CD4-positive, alpha-beta T cell treated with Interferon alpha-2 for 1 hour (primary cell): ENCODE data around the gene LEF1.

ENCODE experiments used
- DNase-seq, 2 donors: peaks; one replicate each; pipeline ENCODE4 v3.0.0-alpha.2; 2020 to 2022

LEF1 gene

GRCh38 chr4:108168671-108169523 lies at the start of gene LEF1:
TSS of gene LEF1 (minus strand) at chr4:108168932. CDS start at chr4:108167767, 1,165 bp downstream.
- DNase-seq = peak; percentile 62 to 67

- no peak for DNase-seq
Observed at GRCh38 chr4:108216510-108216909, 47.8 kb upstream of the LEF1 start.

GRCh38 chr4:108215055-108215454 lies 46.3 kb upstream of the LEF1 start:
- DNase-seq = no peak

GRCh38 chr4:108213723-108214122 lies 45.0 kb upstream of the LEF1 start:
- DNase-seq = no peak

- no peak for DNase-seq
Observed at GRCh38 chr4:108213308-108213707, 44.6 kb upstream of the LEF1 start.

DNA sequence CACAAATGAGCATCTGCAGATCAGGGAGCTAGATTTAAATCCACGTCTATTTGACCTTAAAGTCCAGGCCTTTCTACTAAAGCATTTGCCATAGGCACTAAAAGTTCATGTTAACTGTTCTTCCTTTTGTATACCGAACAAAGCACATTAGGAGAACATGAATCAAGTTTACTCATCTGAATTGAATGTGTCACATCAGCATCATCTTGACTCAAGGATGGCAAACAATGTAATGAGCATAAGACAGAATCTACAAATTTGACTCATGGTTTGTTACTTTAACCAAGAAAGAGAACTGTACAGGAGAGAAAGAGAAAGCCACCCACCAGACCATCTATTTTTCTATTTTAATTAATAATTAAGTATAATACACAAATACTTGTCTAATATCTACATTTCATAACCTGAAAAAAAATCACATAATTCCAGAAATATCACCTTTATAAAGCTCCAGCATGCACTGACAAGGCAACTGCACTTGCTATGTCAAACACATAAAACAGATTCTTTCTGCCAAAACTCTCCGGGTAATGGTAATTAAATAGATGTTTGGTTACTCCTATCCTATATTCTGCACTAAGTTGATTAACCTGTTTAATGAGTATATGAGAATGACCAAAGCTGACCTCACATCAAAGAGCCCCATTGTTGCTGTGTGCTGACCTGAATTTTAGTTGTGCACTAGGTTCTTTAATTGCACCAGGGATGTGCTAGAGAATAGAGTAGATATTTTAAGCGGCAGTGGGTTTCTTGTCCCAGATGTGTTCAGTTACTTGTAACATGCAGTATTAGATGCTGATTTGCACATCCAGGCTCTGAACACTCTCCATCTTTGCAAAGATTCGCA lies 42.5 kb upstream of the LEF1 start:
- no peak for DNase-seq

DNA sequence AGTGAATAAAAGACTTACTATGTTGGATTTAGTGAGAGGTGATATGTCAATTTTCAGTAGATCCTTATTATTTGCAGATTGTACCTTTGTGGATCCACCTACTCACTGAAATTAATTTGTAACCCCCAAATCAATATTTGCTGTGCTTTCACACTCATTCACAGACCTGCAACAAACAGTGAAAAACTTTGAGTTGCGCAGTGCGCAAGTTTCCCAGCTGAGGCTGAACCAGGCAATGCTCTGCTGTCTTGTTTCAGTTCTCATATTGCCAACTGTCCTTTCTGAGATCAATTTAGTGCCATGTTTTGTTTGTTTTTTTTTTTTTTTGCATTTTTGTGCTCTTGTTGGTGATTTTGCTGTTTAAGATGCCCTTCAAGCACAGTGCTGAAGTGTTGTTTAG lies 40.8 kb upstream of the LEF1 start:
- no peak for DNase-seq

GRCh38 chr4:108205859-108206258 lies 37.1 kb upstream of the LEF1 start:
- DNase-seq = no peak

DNA sequence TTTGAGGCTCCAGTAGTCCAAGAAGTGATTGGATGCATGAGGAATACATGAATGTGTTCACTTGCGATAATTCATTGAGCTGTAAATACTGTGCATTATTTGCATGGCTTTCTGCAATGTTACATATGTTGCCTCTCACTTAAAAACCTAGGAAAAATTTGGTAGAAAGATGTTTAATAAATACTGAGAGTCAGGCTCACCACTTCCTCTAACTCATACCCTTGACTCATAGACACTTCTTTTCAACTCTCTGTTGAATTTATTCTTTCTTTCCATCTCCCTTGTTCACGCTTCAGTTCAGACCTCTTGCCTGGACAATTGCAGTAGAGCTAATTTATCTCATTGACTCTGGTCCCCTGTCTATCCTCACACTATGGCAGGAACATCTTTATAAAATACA lies 35.8 kb upstream of the LEF1 start:
- DNase-seq = no peak

DNA sequence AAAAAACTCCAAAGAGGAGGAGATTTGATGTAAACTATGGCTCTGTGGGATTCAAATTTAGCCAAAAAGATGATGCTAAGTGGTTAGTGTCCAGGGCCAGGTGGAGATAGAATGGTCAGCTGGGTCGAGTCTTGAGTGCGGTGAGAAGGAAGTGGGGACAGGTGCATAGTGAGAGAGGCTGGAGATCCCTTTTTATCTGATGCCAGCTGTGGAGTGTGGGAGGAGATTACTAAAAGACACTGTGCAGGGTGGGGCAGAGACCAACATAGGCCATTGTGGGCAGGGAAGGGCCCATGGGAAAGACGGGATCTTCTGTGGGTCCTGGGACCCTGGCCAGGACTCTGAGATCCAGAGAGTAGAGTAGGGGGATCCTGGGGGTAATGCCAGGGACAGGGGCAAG lies 34.6 kb upstream of the LEF1 start:
- DNase-seq = no peak

- DNase-seq = no peak
Observed at GRCh38 chr4:108201774-108202173, 33.0 kb upstream of the LEF1 start.

DNA sequence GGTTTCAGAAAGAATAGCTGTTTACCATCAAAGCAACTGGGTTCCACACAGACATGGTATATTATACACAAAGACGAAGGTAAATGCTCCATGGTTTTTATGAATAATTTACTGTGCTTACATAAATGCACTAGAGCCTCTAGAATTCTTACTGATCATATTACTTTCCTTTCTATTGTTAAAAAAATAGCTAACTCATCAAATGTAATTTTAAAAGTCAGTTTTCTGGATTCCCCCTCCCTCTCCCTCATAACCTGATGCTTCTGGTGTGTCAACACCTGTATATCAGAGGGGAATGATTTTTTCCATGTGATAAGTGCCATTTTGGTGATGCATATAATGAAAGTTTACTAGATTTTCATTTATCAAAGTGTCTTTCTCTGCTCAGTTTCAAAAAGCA lies 31.1 kb upstream of the LEF1 start:
- no peak for DNase-seq

DNA sequence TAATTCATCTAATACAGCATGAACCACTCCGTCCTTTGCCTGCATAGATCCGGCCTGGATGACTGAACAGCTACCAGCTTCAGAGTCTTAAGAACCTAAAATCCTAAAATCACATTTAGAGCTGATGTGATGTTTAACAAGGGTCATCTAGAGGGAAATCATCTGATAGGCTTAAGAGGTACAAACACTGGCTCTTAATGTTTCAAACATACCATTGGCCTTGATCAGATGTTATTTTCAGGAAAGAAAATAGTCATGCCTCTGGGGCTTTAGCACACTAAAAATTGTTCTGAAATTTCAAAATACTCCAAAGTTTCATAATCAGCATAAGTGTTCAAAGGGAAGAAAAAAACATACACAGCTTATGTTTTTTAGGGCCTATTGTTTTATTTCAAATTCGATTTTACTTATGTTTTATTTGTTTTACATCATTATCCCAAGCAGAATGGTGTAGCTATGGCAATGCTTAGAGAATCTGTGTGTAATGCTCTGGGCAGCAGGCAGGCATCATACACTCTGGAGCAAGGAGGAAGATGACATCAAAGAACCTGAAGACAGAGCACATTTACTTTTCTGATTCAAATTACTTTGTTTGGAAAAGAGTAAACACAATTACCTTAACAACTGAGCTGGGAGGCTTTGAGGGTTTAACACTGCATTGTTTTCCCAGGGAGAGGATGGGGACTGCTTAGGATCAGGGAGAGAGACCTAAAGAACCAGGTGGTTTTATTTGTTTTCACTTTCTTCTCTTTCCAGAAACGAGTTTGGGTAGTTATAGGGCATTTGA lies 25.3 kb upstream of the LEF1 start:
- no peak for DNase-seq

- DNase-seq = no peak
Observed at GRCh38 chr4:108192935-108193334, 24.2 kb upstream of the LEF1 start.

DNA sequence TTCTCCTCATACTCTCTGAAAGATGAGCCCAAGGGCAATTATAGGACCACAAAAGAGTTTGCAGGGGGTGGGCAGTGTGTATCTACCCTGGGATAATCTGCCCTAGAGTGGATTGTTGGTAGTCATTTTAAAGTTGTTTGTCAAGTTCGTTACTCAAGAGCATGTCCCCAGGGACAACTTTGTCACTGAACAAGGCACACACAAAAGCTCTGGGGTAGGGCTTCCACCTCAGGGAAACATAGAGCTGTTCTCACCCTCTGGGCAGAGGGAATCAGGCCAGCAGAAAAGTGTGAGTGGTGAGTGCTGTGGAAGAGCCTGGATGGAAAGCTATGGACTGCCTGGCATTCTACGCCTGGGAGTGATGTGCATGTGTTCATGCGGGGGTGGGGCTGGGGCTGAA lies 23.3 kb upstream of the LEF1 start:
- DNase-seq = no peak

GRCh38 chr4:108191269-108191914 lies 22.7 kb upstream of the LEF1 start:
- DNase-seq = no peak

GRCh38 chr4:108188770-108189169 lies 20.0 kb upstream of the LEF1 start:
- no peak for DNase-seq

GRCh38 chr4:108185252-108185651 lies 16.5 kb upstream of the LEF1 start:
- DNase-seq = no peak

GRCh38 chr4:108184453-108185049 lies 15.8 kb upstream of the LEF1 start:
- DNase-seq = no peak

- DNase-seq = peak in 1 of 2 donors; percentile 32
Observed at GRCh38 chr4:108181704-108182103, 13.0 kb upstream of the LEF1 start.

GRCh38 chr4:108180513-108180912 lies 11.8 kb upstream of the LEF1 start:
- DNase-seq = no peak

- DNase-seq = no peak
Observed at GRCh38 chr4:108175966-108176365, 7.2 kb upstream of the LEF1 start.
